GM12801 (cell line): ENCODE measurements around the gene NFIA.

Experiments used
- CTCF ChIP-seq: IDR thresholded peaks from one replicate; pipeline ENCODE4 v1.5.1; 2011; ENCODE audit warnings: control low read depth; ENCODE audit not compliant: insufficient read length; ENCODE audit errors: extremely low read depth

Gene NFIA

GRCh38 chr1:61370177-61370912, 288.0 kb downstream of the NFIA start:
- no peak for TF ChIP-seq CTCF

- TF ChIP-seq CTCF: no peak
Observed at GRCh38 chr1:61370913-61371279, 288.5 kb downstream of the NFIA start.

- TF ChIP-seq CTCF: no peak
Observed at GRCh38 chr1:61372944-61373343, 290.6 kb downstream of the NFIA start.

GRCh38 chr1:61374156-61374555, 291.8 kb downstream of the NFIA start:
- TF ChIP-seq CTCF: no peak

- no peak for TF ChIP-seq CTCF
Observed at GRCh38 chr1:61375082-61375880, 292.9 kb downstream of the NFIA start.

- TF ChIP-seq CTCF: no peak
Observed at GRCh38 chr1:61376151-61376550, 293.8 kb downstream of the NFIA start.

- TF ChIP-seq CTCF: no peak
Observed at GRCh38 chr1:61377242-61377958, 295.0 kb downstream of the NFIA start.
